Fibroblast of pulmonary artery (primary cell): Measurements from ENCODE around the gene XPNPEP3.

Experiments
- DNase-seq: peaks from one replicate; pipeline ENCODE4 v3.0.0-alpha.2; 2010; ENCODE audit warnings: low read depth
- H3K4me3 ChIP-seq: replicated peaks from 2 replicates; pipeline ENCODE4 v1.5.1; 2011; ENCODE audit warnings: low read depth, mild to moderate bottlenecking, control low read depth, low read length, moderate library complexity
- TF ChIP-seq, protein P1 (sequence below): IDR thresholded peaks from 2 replicates; pipeline ENCODE4 v1.5.1; 2011; ENCODE audit warnings: mild to moderate bottlenecking, control low read depth, low read length, inconsistent platforms; ENCODE audit errors: missing control alignments

Gene XPNPEP3

DNA sequence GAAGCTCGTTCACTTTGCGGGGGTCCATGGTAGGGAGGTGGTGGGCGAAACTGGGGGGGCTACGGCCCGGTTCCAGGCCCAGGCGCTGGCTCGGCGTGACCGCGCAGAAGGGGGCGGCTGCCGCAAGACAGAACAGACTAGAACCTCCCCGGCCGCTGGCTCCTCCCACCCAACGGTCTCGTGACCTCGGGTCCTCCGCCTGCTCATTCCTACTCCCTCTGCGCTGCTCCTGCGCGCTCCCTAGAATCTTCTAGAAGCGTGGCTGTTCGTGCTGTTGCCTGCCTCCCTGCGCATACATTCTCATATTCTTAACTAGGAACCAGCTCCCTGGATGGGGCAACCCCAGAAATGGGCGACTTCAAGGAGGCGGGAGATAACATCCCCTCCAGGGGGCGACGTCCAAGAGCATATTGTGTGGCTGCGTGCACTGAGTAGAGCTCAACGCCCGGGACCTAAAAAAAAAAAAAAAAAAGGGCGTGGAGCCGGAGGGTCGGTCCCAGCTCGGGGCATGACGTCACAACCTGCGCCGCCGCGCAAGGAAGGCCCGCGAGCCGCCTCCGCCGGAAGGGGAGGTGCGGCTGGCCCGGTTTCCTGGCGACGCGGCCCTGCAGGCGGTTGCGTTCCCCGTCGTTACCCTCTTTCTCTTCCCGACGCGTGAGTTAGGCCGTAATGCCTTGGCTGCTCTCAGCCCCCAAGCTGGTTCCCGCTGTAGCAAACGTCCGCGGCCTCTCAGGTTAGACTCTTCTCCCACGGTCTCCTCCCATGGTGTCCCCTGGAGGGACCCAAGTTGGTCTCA, at the start of gene XPNPEP3, which contains the start of gene ST13:
Gene XPNPEP3, plus strand, starts transcription at position 636 of the 796 bp plus-strand sequence. Its CDS starts 34 bp downstream, at position 670.
Gene ST13, minus strand, starts transcription at position 127 of the 796 bp plus-strand sequence. Its CDS starts 99 bp downstream, at position 28.
- peak; percentile 97 for DNase-seq
- TF ChIP-seq, protein P1, sequence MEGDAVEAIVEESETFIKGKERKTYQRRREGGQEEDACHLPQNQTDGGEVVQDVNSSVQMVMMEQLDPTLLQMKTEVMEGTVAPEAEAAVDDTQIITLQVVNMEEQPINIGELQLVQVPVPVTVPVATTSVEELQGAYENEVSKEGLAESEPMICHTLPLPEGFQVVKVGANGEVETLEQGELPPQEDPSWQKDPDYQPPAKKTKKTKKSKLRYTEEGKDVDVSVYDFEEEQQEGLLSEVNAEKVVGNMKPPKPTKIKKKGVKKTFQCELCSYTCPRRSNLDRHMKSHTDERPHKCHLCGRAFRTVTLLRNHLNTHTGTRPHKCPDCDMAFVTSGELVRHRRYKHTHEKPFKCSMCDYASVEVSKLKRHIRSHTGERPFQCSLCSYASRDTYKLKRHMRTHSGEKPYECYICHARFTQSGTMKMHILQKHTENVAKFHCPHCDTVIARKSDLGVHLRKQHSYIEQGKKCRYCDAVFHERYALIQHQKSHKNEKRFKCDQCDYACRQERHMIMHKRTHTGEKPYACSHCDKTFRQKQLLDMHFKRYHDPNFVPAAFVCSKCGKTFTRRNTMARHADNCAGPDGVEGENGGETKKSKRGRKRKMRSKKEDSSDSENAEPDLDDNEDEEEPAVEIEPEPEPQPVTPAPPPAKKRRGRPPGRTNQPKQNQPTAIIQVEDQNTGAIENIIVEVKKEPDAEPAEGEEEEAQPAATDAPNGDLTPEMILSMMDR = no peak
- peak within 1 kb of the TSS; percentile 98 for H3K4me3 ChIP-seq

DNA sequence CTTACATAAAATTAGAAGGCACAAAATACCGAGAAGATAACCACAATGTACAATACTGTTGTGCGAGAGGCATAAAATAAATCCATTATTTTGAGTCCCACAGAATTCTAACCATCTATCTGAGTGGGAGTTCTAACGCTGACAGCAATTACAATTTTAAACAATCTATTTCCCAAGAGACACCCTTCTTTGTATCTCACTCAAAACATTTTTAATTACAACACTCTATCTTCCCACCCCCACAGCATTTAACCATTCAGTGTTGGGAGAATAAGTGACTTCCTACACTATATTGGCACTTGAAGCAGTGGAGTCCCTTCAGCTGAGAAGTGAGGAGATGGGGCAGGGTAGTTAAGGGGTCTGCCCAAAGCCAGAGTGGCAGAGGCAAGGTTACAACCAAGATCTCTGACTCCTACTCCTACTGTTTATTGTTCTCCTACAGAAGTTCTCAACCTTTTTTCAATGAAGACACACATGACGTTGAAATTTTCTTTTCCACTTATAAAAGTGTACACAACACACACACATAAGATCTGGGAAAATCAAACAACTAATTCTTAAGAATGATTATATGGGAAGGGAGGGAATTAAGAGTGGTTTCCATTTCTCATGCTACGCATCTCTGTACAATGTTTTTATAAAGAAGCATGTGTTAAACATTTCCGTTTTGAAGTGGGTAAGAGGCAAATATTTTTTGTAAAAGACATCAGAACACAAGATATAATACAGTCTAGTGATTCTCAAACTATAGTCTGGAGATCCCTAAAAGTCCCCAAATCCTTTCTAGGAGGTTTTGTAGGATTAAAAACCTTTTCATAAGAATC, 48.7 kb upstream of the XPNPEP3 start:
- H3K4me3 ChIP-seq = no peak overlapping the region
- TF ChIP-seq, protein P1 = no peak
- peak; percentile 24 for DNase-seq

DNA sequence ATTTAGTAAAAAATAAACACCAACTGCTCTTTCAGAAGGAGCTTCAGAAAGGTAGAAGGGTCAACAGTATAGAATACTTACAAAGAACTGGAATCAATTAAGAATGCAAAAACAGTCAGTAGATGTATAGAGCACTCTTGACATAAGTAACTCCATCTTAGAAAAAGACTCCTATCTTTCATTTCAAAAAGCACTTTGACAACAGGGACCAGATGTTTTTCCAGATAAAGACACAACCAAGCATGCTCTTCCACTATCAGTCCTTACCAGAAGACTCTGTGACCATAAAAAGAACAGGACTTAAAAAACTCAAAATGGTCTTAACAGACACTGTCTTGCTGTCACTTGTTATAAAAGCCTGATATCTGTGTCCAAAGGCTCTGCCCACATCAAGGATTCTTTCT, 43.0 kb upstream of the XPNPEP3 start:
- TF ChIP-seq, protein P1 = no peak
- no peak overlapping the region for H3K4me3 ChIP-seq
- DNase-seq = no peak

DNA sequence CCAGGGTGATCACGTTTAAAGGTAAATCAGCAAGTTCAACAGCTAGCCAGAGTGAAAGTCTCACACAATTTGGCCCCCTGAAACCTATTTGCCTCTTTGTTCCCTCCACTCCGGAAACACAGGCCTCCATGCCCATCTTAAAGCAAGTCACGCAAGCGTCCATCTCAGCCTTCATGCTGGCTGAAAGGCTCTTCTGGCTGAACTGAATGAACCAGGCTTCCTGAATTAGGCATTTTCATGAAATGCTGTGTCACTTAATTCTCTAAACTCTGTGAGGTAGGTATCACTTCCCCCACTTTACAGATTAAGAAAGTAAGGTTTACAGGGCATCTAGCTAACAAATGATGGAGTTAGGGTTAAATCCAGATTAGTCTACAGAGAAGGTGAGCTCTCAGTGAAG, 39.2 kb upstream of the XPNPEP3 start:
- TF ChIP-seq, protein P1 = no peak
- no peak for DNase-seq
- H3K4me3 ChIP-seq = no peak overlapping the region

DNA sequence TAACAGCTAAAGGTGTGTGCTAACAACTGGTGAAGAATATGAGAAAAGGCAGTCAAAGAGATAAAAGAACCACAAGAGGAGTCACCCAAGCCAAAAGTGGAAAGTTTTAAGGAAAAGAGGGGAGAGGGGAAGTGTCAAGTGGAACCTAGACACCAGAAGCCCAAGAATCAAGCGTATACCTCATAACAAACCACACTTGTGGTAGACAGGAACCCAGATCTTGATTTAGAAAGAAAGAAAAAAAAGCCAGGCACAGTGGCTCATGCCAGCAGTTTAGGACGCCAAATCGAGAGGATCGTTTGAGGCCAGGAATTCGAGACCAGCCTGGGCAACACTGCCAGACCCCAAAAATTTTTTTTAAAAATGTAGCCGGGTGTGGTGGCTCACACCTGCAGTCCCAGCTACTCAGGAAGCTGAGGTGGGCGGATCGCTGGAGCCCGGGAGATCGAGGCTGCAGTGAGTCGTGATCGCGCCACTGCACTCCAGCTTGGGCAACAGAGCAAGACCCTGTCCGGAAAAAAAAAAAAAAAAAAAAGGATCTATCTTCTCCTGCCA, 38.7 kb upstream of the XPNPEP3 start:
- peak overlapping the region; percentile 99 for H3K4me3 ChIP-seq
- TF ChIP-seq, protein P1 = no peak
- DNase-seq = no peak

DNA sequence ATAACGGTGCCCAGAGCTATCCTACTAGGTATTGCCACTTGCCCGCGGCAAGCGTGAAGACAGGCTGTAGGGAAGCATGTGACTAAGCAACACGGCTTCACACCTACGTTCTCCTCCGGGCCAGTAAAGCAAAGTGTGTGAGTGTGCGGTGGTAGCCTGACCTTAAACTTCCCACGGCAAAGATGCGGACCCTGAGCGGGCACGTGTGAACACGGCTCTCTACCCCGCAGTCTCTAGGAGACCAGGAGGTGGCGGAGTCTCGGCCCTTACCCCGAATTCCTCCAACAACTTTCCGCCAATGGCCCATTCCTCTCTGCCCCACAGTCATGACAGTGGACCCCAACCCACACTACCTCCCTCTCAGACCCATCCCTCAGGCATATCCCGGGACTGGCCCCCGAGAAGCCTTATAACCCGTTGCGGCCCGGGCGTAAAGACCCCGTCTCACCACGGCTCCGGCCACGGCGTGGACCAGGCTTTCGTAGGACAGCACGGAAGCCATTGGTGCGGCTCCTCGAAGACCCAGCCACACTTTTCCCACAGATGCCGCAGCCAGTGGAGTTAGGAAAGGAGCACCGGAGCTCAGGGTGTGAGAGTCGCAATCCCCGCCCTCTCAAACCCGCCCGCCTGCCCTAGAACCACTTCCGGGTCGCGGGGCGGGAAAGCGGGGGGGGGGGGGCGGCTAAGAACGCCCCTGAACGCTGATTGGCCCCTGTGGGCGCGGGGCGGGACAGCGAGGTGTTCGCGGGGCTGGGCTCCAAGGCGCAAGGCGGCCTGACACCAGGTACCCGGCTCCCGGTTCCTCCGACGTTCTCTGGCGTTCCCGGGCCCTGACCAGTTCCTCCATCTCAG, 38.0 kb upstream of the XPNPEP3 start, which contains the start of gene SLC25A17:
Gene SLC25A17, minus strand, starts transcription at position 600 of the 852 bp plus-strand sequence. Its CDS starts 98 bp downstream, at position 502.
- H3K4me3 ChIP-seq = peak within 1 kb of the TSS; percentile 99
- peak; percentile 77 for DNase-seq
- TF ChIP-seq, protein P1 = peak; percentile 53
